Inflammatory macrophage (primary cell): ENCODE results near the gene PDE4B.

Source experiments
- DNase-seq, 2 donors: peaks; one replicate each; pipeline ENCODE4 v3.0.0-alpha.2; 2020 to 2022

The PDE4B gene

DNA sequence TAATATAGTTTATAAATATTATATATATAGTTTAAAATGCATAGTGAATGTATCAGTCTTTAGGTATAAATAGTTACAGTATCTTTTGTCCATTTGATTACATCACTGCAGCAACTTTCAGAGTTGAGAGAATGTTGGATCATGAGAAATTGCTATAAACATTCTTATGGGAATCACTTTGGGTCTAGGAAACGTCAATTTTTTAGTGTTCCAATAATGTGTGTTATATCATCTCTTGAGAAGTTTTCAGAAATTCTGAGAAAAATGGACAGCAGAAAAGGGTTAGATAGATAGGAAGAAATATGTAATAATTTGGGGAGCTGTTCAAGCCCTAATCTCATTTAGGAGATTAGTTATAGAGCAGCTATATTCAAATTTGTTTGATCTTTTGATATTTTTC is 556.1 kb downstream of the PDE4B start:
- no peak for DNase-seq

DNA sequence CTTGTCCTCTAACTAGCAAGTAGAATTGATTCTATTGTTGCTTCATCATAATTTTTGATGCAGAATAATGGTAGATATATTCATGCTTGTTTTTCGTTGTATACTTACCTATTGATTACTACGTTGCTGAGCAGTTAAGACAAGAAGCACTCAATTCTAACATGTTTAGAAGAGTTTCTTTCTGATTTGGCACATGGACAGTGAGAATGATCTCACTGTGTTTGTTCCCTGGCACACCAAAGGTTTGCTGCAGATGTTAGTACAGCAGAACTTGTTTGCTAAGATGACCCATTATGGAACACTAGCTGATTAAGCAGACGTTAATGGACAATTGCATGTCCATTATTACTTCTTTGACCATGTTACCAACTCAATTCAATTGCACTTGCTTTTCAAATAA is 556.5 kb downstream of the PDE4B start:
- no peak for DNase-seq

DNA sequence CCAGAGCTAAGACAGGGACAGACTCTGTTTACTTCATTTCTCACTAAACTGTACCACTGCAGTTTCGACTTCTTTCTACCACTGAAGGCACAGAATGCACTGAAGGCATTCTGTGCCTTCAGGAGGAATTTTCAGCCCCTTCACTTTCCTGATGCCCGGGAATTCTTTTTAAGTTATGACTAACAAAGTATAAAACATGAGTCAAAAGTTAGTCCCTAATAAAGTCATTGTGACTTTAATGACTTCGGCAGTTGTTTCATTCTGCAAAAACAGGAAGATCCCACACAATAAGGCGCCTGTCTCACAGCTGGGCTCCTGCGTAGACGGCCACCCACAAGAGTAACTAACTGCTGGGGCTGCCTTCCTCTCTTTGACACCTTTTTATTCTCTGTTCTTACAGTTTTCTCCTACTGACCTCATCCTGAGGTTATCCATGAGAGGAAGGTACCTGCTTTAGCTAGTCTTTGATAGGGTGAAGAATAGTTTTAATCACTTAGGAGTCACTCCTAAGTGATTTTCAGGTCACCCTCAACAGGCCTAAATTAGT is 557.4 kb downstream of the PDE4B start:
- DNase-seq = peak; percentile 54 to 72

DNA sequence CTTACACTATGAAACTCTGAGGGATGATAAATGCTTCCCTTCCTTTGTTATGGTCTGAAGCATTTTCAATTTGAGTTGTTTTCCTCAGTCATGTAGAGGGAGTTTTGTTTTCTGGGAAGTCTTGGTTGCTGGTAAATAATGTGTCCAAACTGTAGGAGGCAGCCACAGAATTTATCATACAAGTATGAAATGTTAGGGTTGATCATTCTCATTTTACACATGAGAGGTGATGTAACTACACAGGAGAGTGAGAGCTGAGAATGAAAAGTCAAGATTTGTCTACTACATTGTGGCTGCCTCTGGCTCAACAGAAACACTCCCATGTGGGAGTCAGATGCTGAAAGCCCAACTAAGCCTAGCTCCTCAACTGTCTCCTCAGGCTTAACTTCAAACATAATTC is 558.8 kb downstream of the PDE4B start:
- DNase-seq = peak; percentile 18 to 27

GRCh38 chr1:66351913-66352312 is 559.2 kb downstream of the PDE4B start:
- DNase-seq = no peak

GRCh38 chr1:66352792-66353191 is 560.1 kb downstream of the PDE4B start:
- DNase-seq = no peak

GRCh38 chr1:66353257-66353656 is 560.6 kb downstream of the PDE4B start:
- DNase-seq = no peak

DNA sequence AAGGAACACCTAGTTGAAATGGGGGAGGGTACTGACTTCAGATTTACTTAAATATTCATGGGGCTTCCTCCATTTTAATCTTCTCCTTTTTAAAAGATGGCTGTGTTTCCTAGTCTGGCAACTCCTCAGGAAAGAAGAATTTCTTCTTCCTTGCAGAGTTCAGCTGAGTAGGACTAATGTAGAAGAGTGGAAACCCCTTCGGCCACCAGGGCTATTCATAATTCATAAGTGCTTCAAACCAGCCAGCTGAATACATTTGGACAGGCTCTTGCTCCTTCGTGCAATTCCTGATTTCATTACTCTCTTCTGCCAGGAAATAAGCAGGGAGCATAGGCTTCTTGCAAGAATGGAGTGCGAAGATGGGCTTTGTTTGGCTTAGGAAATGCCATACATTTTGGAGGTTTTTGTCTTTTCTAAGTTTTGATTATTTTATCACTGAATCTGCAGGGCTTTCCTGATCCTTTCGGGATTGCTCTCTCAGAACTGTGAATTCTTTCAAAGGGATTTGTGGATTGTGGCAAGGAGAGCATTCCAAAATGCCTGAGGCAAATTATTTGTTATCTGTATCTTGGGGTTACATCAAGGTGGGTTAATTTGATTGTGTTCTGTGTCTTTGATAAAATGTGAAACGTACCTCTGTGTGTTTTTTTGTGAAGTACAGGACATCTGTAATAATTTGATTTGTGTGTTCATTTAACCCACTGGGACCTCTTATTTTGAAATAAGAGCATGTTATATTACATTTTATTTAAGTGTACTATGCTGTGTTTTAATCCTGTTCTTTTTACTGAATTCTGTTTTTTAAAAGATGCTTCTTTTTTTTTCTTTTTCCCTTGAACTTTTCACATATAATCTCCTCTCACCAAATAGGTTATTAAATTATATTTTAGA is 561.9 kb downstream of the PDE4B start:
- DNase-seq = no peak

DNA sequence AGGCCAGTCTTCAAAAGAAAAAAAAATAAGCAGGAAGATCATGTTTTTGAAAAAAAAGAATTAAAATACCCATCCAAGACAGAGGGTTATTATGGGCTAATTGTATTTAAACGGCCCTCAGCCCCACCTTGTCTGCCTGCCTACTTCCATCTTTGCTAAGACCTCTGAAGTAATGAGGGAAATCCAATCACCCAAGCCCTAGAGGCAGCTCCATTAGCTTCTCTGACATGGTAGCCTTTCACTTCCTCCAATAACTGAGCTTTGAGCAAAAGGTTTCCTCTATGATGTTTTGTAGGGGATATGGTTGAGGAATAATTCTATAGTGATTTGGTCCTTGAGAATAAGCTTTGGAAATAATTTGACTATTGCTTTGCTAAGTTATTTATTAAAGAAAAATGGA is 563.1 kb downstream of the PDE4B start:
- no peak for DNase-seq

DNA sequence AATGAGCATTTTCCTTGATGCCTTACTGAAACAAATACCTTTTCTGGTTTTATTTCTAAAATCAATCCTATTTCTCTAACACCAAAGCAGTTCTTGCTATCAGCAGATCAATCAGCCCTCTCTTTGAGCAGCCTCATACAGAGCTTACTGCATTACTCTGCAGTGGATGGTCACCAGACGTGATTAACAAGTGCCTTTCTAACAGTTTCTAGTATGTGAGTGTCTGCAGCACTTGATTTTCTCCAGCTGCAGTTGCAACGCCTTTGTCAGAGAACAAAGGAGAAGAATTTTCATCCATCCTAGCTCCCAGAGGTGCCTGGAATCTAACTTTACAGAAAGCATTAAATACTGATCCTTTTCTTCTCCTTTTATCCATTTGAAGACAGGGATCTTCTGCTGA is 563.9 kb downstream of the PDE4B start:
- no peak for DNase-seq

DNA sequence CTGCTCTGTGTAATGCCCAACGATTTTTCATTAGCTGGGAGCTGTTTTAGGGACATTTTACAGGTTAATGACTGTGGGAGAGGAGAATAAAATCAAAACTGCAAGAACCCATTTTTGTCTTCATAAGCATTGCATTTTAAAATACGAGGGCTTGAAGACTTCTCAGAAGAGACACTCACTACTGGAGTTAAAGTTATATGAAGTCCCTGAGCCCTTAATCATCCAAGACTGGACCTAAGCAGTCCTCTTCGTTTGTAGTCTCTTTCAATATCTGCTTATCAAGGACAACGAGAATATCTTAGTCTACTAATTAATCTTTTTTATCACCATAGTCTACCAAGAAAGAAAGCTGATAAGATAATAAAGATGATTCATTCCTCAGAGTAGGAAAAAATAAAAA is 564.3 kb downstream of the PDE4B start:
- DNase-seq = no peak

GRCh38 chr1:66357478-66358197 is 564.9 kb downstream of the PDE4B start:
- DNase-seq = no peak

DNA sequence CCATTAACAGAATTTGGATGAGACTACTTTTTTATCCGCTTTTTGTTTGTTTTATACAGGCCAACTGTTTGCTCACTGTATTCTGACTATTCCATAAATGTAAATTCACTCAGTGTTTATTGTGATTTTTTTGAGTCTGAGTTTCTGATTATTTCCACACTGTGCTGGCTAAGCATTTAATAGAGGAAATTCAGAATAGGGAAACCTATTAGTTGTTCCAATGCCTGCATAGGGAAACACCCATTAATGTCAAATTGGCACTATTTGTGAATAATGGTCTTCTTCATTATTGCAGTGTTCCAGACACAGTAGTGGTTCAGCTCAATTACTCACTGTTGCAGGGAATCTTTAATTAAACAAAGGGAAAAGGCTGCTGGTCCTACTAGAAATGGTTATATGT is 566.6 kb downstream of the PDE4B start:
- peak in 1 of 2 donors; percentile 41 for DNase-seq

- DNase-seq = no peak
These were observed 567.1 kb downstream of the PDE4B start for GRCh38 chr1:66359815-66360214.

- no peak for DNase-seq
These were observed 567.6 kb downstream of the PDE4B start for GRCh38 chr1:66360285-66360724.

- DNase-seq = no peak
These were observed 572.1 kb downstream of the PDE4B start for GRCh38 chr1:66364578-66365391.

DNA sequence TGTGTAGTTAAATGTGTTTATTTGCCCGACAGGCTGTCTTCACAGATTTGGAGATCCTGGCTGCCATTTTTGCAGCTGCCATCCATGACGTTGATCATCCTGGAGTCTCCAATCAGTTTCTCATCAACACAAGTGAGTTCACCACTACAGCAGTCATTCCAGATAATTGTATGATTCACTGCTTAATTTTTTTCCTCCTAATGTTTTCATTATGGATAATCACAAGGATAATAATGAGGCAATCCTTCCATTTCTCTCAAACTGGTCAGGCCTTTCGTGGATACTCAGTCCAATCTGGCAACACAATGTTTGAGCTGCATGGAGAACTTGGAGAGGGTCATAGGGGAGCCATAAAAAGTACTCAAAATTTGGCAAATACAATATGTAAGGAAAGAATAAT is 572.9 kb downstream of the PDE4B start:
- DNase-seq = no peak

DNA sequence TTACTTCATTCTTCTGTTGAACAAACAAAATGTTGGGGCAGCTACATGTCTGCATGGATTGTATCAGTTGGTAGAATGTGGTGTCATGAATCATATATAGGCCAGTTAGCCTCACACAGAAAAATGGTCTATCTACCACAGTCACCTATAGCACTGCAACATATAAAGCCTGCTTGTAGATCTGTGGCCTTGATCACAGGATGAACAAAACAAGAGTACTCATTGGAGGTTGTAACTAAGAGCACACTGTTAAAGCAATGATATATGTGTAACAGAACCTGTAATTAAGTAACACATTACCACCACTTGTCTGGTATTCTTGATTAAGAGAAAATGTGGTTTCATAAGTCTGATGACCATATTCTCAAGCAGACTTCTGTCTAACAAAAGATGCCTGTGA is 573.9 kb downstream of the PDE4B start:
- DNase-seq = no peak

- DNase-seq = peak in 1 of 2 donors; percentile 31
These were observed 574.7 kb downstream of the PDE4B start for GRCh38 chr1:66367369-66367768.

- DNase-seq = no peak
These were observed 575.6 kb downstream of the PDE4B start for GRCh38 chr1:66368261-66368660.

GRCh38 chr1:66370462-66370971 is 577.8 kb downstream of the PDE4B start:
- no peak for DNase-seq

GRCh38 chr1:66371233-66372005 is 578.7 kb downstream of the PDE4B start:
- DNase-seq = no peak
